ENCODE results near the gene LPIN3. TPM values are rescaled to one million over a fixed set of nuclear protein-coding genes. Genes with fewer than 3 reads are reported as not detected.

The LPIN3 gene
- total RNA-seq, 1 experiment from 2014 or later = 18.5 TPM

DNA sequence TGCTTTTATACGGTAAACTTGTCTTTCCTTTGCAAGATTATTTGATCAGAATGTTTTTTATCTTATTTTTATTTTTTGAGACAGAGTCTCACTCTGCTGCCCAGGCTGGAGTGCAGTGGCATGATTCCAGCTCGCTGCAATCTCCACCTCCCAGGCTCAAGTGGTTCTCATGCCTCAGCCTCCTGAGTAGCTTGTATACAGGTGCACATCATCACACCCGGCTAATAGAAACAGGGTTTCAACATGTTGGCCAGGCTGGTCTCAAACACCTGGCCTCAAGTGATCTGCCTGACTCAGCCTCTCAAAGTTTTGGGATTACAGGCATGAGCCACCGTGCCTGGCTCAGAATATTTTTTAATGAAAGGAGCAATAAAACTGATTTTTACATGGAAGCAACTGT, 8.9 kb upstream of the LPIN3 start:
- Histone ChIP-seq H3K9ac (ENCODE audit: low read length) (no peak overlapping the region), H3K36me3 (ENCODE audit: control insufficient read depth in 1 of 2, insufficient read depth in 2 of 2, low read length in 2 of 2) (no peaks in the 10 kb centered on the region), H3K4me2 (ENCODE audit: low read length) (no peak overlapping the region), H3K79me2 (ENCODE audit: insufficient read depth, low read length) (no peaks in the 10 kb centered on the region), H3K27me3 (ENCODE audit: insufficient read depth, low read length) (no peaks in the 10 kb centered on the region), H4K20me1 (ENCODE audit: insufficient read depth) (no peaks in the 10 kb centered on the region), H2AFZ (ENCODE audit: low read depth, low read length, poor library complexity, severe bottlenecking) (no peak overlapping the region), H3K4me3 (replicated peaks in 1 of 2; ENCODE audit: low read depth in 1 of 2, low read length in 2 of 2) (no peak overlapping the region), H3K27ac (ENCODE audit: low read depth, low read length) (no peak overlapping the region), H3K9me2 (ENCODE audit: insufficient read depth) (no peaks in the 10 kb centered on the region), H3K4me1 (ENCODE audit: control insufficient read depth in 1 of 2, insufficient read depth in 2 of 2, low read length in 2 of 2) (peaks cover 7 to 19% of the 10 kb centered on the region in 2 experiments; a peak in 3 of 4 replicates), H3K9me3 (ENCODE audit: control insufficient read depth in 1 of 2, insufficient read depth in 1 of 2, low read depth in 1 of 2, low read length in 2 of 2) (no peaks in the 10 kb centered on the region)
- BruUV-seq (replicated peaks) = no TSS peak
- intact Hi-C loops (cut with micrococcal nuclease) = no loop called here
- ATAC-seq = no peak
- DNase-seq (ENCODE audit: low read depth, low spot score) = no peak
- no peak for TF ChIP-seq POLR2AphosphoS5 (IDR thresholded peaks at IDR 0.05; ENCODE audit: low read depth, low read length)
- TF ChIP-seq FOSL1 (IDR thresholded peaks at IDR 0.05; ENCODE audit: low read depth) = no peak
- no peak for TF ChIP-seq YY1 (IDR thresholded peaks at IDR 0.05; ENCODE audit: extremely low read depth, insufficient replicate concordance, low read depth, low read length)
- TF ChIP-seq ZFX (IDR thresholded peaks at IDR 0.05) = no peak
- TF ChIP-seq TCF7L2 (IDR thresholded peaks at IDR 0.05; ENCODE audit: borderline replicate concordance, extremely low read depth, insufficient read depth, insufficient read length) = no peak
- TF ChIP-seq, protein P1, sequence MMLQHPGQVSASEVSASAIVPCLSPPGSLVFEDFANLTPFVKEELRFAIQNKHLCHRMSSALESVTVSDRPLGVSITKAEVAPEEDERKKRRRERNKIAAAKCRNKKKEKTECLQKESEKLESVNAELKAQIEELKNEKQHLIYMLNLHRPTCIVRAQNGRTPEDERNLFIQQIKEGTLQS (IDR thresholded peaks at IDR 0.05) = no peak
- no peak for TF ChIP-seq SP1 (IDR thresholded peaks at IDR 0.05; ENCODE audit: low read depth)
- no peak for TF ChIP-seq SRF (IDR thresholded peaks at IDR 0.05; ENCODE audit: low read depth)
- TF ChIP-seq, protein P2, sequence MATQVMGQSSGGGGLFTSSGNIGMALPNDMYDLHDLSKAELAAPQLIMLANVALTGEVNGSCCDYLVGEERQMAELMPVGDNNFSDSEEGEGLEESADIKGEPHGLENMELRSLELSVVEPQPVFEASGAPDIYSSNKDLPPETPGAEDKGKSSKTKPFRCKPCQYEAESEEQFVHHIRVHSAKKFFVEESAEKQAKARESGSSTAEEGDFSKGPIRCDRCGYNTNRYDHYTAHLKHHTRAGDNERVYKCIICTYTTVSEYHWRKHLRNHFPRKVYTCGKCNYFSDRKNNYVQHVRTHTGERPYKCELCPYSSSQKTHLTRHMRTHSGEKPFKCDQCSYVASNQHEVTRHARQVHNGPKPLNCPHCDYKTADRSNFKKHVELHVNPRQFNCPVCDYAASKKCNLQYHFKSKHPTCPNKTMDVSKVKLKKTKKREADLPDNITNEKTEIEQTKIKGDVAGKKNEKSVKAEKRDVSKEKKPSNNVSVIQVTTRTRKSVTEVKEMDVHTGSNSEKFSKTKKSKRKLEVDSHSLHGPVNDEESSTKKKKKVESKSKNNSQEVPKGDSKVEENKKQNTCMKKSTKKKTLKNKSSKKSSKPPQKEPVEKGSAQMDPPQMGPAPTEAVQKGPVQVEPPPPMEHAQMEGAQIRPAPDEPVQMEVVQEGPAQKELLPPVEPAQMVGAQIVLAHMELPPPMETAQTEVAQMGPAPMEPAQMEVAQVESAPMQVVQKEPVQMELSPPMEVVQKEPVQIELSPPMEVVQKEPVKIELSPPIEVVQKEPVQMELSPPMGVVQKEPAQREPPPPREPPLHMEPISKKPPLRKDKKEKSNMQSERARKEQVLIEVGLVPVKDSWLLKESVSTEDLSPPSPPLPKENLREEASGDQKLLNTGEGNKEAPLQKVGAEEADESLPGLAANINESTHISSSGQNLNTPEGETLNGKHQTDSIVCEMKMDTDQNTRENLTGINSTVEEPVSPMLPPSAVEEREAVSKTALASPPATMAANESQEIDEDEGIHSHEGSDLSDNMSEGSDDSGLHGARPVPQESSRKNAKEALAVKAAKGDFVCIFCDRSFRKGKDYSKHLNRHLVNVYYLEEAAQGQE (IDR thresholded peaks at IDR 0.05; ENCODE audit: low read depth) = no peak
- no peak for TF ChIP-seq EZH2phosphoT487 (IDR thresholded peaks at IDR 0.05; ENCODE audit: borderline replicate concordance)
- TF ChIP-seq, protein P3, sequence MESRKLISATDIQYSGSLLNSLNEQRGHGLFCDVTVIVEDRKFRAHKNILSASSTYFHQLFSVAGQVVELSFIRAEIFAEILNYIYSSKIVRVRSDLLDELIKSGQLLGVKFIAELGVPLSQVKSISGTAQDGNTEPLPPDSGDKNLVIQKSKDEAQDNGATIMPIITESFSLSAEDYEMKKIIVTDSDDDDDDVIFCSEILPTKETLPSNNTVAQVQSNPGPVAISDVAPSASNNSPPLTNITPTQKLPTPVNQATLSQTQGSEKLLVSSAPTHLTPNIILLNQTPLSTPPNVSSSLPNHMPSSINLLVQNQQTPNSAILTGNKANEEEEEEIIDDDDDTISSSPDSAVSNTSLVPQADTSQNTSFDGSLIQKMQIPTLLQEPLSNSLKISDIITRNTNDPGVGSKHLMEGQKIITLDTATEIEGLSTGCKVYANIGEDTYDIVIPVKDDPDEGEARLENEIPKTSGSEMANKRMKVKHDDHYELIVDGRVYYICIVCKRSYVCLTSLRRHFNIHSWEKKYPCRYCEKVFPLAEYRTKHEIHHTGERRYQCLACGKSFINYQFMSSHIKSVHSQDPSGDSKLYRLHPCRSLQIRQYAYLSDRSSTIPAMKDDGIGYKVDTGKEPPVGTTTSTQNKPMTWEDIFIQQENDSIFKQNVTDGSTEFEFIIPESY (IDR thresholded peaks at IDR 0.05; ENCODE audit: extremely low read depth, insufficient replicate concordance, low read length) = no peak
- TF ChIP-seq CEBPB (IDR thresholded peaks at IDR 0.05; ENCODE audit: low read depth) = no peak
- TF ChIP-seq JUND (IDR thresholded peaks at IDR 0.05) = no peak
- TF ChIP-seq EGR1 (IDR thresholded peaks at IDR 0.05; ENCODE audit: low read depth) = no peak
- TF ChIP-seq CTCF (IDR thresholded peaks at IDR 0.05 in 2 of 3, conservative IDR thresholded peaks at IDR 0.05 in 1 of 3; ENCODE audit: borderline replicate concordance in 1 of 3, insufficient read depth in 1 of 3, low read depth in 2 of 3, low read length in 2 of 3) = no peak
- TF ChIP-seq ZNF274 (IDR thresholded peaks at IDR 0.05; ENCODE audit: low read depth, low read length) = no peak
- TF ChIP-seq, protein P4, sequence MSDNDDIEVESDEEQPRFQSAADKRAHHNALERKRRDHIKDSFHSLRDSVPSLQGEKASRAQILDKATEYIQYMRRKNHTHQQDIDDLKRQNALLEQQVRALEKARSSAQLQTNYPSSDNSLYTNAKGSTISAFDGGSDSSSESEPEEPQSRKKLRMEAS (IDR thresholded peaks at IDR 0.05) = no peak
- RAD21 ChIA-PET (ENCODE audit: low non-redundant PET in 1 of 2, low total read pairs in 2 of 2, uncharacterized antibody in 2 of 2, unreplicated experiment in 2 of 2) = no interaction called here
- CTCF ChIA-PET = interaction anchor here (1.2 kb wide), 2 partner anchors 9 to 196 kb away, joined by 3 to 4 read pairs; partner anchors contain the start of gene LPIN3
- POLR2A ChIA-PET = no interaction called here
